SKM-1 (cell line): ENCODE data around the gene SLC8A1.
A peak's percentile ranks its signal among the peaks of the same experiment; 100 is the strongest.

Source experiments
- DNase-seq: peaks from one replicate; lab custom pipeline; 2025; ENCODE audit not compliant: unreplicated experiment; lab: John Stamatoyannopoulos, UW

Gene SLC8A1

DNA sequence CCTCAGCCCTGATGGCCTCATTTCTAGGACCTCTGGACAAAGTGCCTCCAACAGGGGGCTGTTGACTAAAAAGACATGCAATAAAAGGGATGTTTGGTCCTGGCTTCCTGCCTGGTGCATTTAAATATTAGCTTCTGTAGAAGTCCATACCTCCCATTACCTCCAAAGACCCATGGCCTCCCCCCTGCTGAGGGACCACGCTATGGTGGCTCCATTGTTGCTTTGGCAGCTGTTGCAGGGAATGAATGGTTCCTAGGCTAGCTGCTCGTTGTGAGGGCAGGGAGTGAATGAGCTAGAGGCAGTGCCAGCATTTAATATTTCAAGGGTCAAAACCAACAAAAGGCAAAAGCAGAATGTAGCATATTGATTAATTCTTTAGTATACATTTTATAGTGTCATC is 285.9 kb downstream of the SLC8A1 start:
- DNase-seq: no peak

DNA sequence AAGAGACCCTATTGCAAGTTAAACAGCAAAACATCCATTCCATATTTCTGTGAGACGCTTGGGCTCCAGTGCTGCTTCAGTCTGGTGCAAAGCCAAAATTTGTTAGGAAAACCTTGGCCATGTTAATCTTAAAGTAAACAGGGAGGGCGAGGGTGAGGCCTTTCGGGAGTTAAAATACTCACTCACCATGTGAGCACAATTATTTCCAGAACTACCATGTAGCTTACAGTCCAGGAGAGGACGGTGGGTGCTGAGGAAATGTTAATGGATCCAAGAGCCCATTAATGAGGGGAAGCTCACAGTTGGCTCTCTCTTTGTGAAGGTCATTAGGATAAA is 286.4 kb downstream of the SLC8A1 start:
- no peak for DNase-seq

DNA sequence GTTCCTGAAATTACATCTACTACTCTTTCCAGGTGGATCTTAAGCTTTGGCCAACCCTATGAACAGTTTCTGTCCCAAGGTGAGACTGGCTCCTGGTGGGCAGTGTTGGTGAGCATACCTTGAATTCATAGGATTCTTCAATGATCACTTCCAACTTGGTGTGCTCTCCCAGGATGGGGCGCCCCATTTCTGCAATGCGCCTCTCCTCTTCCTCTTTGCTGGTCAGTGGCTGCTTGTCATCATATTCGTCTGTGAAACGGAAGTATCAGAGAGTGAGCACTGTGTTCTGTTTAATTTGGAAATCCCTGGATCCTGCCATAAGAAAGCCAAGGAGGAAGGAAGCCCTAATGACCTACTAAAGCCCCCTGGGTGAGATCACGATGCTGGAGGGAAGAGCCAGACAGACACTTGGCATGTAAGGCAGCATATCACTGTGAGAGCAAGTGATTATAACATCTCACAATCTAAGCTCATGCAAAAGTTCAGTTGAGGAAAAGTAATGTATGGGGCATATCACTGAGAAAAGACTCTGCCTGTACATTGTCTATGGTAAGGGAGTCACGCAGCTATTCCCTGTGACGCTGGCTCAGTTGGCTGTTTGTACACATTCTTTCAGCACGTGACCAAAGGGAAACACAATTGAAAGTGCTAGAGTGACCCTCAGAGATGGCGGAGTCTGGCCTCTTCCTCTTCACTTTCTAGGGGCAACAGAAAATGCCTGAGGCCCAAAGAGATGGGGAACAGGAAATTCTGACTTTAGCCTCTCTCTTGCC is 287.0 kb downstream of the SLC8A1 start:
- no peak for DNase-seq

DNA sequence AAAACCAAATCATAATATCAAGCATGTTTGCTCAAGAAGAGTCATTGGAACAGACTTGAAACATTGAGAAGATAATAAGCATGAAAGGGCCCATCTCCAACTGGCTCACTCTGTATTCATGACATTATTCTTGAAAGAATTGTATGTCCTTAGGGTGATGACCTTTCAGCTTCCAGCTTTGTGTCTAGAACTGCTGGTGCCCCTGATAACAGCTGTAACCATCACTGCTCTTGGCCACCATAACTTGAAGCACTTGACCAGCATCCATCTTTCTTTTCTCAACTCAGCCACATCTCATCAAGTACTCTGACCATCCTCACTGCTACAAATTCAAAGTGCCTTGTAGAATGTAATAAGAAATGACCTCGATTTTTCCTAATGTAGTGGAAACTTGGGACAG is 289.9 kb downstream of the SLC8A1 start:
- no peak for DNase-seq

DNA sequence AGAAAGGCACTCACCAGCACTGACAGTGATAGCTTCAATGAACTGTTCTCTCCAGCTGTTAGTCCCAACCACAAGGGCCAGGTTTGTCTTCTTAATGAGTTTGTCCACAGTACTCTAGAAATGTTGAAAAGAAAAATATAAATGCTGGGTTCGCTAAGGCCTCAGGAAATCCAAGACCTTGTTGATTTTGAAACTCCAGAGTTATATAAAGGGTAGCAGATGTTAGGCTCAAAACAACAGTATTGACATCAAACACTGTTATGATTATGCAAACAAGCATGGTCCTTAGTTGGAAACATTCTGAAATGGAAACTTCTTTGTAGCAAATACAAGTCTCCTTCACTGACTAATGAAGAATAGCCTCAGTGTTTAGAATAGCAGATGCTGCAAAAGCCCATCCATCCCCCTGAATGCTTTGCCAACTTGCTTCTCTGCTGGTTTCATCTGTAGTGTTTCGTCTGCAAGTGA is 291.1 kb downstream of the SLC8A1 start:
- no peak for DNase-seq

DNA sequence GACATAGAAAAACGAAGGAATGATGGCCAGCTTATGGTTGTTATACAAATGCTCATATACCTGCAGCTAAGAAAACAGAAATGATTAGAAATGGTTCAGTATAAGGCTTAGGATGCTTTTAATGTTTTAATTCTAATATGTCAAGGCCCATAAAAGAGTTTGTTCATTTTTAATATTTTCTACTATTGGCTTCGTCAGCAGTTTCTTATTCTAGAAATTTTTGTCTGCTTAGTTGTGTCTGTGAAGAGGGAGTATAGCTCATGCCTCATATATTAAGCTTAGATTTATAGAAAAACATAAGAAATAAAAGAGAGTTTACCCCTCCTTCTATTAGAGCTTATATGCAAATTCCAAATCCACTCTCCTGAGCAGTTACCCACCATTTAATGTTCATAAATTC is 292.6 kb downstream of the SLC8A1 start:
- no peak for DNase-seq

DNA sequence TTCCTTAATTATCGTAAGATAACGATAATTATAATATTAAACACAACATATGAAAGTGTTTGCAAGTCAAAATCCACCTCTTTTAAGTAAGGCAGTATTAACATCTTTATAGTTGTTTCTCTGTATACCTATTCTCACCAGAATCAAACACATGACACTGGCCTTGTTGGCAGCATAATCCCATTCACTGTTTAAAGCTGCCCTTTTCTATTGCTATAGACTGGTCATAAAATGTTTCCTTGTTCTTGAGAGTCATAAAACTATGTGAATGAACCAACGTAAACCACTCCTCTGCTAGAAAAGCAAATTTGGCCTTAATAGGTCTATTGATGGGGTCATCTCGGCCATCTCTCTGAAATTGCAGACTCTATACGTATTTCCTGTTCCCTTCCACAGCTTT is 293.1 kb downstream of the SLC8A1 start:
- no peak for DNase-seq

DNA sequence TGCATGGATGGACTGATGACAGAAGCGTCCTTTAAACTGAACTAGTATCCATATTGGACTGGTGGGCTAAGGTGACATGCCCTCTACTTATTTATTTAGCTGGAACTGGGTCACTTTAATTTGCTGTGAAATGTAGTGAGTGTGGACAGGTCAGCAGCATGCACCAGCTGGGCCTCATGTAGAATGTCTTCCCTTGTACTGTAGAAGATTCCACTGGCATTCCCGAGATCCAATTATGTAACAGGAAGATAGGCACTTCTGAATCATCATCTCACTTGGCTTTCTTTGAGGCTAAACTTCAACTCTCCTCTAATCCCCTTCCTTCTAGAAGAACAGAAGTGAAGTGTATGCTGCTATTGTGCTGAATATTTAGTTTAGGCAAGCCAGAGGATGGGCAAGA is 296.2 kb downstream of the SLC8A1 start:
- DNase-seq: no peak

DNA sequence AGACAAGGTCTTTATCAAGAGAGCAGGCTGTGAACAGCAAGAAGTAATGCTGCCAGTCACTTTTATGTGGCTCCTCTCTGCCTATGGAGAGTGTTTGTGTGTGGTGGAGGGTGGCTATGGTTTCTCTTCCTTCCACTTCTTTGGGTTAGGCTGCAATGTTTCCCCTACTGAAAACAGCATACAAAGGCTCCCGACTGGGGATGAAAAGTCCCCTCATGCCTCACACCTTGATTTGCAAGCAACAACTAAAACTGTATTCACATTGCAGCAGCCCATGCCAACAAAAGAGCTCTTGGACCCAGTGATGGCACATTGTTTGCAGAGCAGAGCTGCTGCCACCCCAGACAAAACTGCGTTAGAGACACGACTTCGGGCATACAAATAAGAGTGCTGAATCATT is 301.6 kb downstream of the SLC8A1 start:
- DNase-seq: no peak

DNA sequence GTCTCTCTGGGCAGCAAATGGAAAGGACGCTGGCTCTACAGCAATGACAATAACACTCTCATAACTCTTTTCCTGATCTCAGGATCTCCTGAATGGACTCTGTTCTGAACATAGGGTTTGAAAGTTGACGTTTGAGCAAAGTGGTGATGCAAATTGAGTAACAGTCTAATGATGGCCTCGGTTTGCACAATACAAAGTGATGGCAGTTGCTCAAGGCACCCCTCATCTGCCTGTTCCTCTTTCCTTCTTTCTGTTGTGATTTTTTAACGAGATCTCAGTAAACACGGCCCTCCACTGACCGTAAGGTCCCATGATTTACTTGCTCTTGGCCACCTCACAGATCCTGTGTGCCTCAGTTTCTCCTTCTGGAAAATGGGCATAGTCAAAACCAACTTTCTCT is 303.6 kb downstream of the SLC8A1 start:
- peak; percentile 74 for DNase-seq

DNA sequence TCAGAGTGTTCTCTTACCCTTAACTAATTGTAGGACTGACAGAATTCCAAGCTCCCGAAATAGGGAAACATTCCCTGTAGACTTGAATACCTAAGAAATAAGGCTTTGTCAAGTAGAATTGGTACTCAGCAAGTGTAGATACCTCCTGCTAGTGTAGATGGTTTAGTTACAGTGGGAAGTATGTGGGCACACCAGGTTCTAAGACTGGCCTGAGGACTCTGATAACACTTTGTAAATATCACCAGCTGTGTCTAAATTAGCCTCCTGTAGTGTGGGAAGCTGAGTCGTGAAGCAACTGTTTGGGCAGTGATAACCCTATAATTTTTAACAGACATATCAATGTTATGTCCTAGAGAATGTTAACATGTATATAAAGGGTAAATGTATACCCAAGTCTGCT is 304.5 kb downstream of the SLC8A1 start:
- no peak for DNase-seq

DNA sequence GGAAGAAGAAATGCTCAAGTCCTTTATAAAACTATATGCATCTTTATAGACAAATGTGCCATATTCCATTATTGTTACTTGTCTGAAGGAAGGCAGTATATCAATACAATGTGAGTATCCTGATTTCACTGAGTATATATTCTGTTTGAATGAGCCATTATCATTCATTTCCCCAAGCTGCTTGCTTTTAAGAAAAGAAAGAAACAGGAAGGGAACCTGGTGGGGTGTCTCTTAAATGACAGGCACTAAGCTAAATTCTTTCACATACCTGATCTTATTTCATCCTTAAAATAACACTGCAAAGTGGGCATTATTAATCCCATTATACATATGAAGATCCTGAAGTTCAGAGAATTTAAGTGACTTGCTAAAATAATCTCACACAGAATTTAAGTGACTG is 307.9 kb downstream of the SLC8A1 start:
- no peak for DNase-seq

DNA sequence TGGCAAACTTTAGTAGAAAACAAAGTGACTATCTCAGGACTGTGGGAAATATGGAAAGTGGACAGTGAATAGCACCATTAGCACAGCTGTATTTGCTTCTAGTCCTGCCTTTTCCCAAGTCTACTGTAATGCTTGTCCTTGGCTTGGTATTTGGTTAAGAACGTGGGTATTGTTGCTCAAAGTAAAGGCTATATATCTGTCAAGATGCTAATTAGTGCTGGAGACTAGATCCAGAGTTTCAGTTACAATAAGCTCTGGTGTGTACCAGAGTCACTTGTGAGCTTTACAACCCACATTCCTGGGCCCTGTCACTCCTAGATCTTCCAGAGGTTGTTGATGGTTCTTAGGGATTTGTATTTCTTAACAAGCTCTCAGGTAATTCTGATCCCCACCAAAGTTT is 313.6 kb downstream of the SLC8A1 start:
- no peak for DNase-seq

DNA sequence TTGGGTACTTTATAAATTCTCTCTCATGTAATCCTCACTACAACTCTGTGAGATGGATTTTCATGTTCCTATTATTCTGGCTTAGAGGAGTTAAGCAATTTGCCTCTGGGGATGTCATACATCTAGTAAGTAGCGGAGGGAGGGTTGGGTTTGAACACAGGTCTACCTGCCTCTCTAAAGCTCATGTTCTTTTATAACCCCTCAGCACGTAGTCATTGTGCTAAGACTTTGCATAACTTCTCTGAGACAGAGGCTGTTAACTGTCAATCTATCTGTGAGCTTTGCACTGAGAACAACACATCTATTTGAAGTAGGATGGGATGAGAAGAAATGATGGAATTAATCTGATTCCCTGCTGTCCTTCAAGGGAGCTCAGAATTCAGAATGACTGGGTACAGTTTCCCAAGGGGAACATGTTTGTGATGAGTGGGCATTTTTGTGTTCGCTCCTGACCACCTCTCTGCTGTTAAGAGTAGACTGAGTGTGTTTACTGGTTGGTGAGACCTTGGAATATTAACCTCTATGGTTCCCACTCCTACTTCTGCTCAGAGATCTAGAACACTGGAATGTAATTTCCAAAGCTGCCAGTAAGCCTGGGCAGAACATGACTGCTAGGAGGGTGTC is 320.7 kb downstream of the SLC8A1 start:
- DNase-seq: no peak

DNA sequence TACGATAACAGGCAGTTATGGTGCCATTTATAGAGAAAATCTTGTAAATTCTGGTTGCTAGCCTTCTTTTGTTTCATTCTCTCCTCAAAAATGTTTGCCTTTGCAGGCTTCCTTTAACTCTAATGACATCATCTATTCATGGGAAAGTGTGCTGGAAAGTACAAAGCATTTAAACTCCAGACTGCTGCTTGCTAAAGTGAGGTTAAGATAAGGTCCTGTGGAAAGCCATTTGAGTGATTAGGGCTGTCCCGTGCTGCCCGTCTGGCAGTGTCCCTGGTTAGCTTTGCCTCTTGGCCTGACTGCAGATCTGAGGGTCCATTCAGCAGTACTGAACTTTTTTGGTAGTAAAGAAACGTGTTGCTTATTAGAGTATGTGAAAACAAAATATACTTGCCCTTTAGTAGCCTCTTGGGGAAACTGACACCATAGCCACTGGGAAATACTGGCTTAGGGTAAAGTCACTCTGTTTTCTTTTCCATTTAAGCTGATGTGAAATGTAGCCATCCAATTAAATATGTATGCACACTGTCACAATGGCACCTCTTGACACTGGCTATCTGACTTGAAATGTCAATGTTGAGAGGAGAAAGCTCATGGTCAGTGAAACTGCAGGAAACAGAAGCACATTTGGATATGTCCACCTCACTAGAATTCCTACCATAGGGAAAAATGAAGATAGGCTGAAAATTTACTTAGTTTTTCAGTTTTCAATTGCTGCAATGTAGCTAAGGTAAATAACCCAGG is 321.5 kb downstream of the SLC8A1 start:
- DNase-seq: no peak

DNA sequence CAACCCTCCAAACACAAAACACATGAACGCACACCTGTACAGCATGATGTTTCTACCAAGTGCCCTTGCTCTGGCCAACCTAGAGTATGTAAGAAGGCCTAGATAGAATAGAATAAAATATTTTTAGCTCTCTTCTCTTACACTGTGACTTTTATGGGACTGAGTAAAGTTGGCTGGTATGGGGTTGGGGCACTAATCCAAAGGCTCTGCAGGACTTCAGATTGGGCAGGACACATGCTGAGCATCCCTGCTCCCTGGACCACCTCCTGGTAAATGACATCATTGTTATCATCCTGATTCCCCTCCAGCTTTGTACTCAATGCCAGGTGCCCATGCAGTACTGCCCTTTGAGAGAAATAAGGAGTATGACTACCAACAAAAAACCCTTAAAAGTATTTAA is 322.2 kb downstream of the SLC8A1 start:
- DNase-seq: no peak

DNA sequence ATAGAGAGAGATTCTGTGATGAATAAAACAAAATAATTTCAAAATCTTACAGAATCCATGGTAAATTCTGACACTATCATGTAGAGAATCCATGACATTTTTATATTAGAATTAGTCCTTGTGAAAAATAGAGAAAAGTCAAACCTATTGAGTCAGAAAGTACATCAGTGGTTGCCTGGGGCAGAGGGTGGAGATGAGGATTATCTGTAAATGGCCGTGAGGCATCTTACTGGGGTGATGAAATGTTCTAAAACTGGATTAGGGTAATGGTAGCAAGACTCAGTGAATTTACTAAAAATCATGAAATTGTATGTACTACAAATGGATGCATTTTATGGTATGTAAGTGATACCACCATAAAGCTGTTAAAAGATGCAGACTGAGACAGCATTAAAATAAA is 323.1 kb downstream of the SLC8A1 start:
- DNase-seq: no peak

DNA sequence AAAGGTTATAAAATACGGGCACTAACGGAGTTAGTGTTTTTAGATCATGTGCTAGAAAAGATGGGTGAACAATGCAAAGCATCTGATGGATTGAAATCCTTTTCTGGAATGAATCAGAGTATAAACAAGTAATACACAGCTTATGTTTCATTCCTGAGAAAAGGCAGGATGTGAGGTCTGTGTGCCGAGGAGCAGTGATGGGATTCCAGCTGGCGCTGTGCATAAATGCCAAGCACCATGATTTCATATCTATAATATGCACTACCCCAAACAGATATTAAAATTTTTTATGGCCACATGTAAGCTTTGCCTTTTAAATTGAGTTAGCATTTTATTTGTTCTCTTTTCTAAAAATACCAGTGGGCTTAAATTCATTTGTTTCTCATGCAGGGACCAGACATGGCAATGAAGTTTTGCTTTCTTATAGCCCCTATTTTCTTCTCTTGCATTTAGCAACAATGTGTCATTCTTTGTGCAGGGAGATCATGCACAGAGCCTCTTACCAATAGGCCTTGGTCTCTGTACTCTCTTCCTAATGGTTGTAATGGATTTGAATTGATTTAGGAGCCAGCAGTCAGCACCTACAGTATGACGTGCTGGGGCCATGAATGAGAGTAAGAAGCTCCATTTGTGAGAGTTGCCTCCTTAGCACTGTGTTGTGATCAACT is 323.9 kb downstream of the SLC8A1 start:
- no peak for DNase-seq

DNA sequence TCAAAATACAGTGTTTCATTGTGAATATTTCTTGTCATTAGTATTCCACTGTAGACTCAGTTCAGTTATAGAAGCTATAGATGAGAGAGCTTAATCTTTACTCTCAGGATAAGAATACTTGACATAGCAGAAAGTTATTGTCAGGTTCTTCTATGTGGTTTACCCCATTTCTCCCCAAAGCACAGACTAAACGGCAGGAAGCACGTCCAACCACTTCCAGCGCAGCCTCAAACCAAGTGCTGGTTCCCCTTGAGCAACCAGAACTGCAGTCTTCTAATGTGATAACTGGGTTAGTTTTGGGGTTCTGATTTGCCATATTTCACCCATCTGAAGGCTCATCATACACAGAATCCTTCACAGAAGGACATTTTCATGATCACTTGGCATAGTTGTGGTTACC is 324.7 kb downstream of the SLC8A1 start:
- DNase-seq: no peak

DNA sequence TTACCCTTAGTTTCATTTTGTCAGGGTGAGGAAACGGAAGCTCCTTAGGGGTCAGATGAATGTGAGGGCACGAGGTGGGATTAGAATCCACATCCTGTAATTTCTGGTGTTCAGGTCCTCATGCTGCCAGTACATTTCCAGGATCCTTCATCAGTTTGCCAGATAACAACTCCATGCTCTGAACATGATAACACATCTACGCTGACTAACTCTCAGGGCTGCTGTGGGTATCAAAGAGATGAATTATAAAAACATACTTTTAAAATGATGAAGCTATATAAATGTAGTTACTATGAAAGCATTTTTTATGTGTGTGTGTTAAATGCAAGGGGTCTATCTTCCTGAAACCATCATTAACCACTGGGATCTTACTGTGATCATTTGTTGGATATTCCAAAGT is 325.9 kb downstream of the SLC8A1 start:
- DNase-seq: no peak

DNA sequence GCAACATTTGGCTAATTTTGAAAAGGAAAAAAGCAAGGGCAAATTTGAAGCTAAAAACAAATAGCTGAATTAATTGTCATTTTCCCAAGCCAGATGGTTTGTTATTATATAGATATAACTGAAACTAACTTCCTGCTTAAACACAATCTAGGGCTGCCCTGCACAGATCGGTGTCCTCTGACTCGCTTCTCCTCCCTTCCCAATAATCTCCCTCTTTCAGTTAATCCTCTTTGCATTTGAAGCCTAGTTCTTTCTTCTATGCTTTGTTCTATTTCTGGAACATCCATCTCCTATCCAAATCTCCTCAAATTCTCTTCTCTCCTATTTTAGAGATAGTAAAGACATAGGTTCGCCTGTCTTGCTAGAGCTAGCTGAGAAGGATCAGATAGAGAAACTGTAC is 328.1 kb downstream of the SLC8A1 start:
- no peak for DNase-seq

DNA sequence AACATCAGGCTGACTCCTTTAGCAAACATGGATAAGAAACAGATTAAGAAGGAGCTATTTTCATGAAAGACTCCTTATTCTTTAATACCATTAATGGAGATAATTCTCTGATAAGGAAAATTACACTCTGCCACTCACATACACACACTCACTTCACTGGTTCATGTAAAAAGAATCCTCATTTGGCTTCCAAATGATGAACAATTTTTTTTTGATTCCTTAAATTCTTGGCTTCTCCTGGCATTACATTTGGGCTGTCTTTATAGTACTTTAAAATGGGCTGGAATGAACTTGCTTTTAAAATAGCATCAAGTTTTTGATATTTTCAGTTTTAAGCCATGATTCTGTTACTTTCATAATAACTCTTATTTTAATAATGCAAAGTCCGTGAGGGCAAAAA is 328.6 kb downstream of the SLC8A1 start:
- DNase-seq: no peak
